HG02840 (cell line): Measurements from ENCODE around the gene KREMEN1.

ENCODE experiments used
- ATAC-seq: cut with Tn5 transposase; IDR thresholded peaks from one replicate; pipeline ENCODE4 v1.9.1; 2021; ENCODE audit warnings: mild to moderate bottlenecking, moderate library complexity, moderate number of reproducible peaks; ENCODE audit not compliant: unreplicated experiment, low FRiP score

Gene KREMEN1

GRCh38 chr22:29215012-29215860 lies 142.4 kb downstream of the KREMEN1 start:
- ATAC-seq: no peak

- ATAC-seq: no peak
These were observed 143.4 kb downstream of the KREMEN1 start for GRCh38 chr22:29216011-29216872.

- ATAC-seq: no peak
These were observed 144.2 kb downstream of the KREMEN1 start for GRCh38 chr22:29216873-29217666.
